Left ventricle myocardium inferior (tissue), 1 donor: ENCODE data around the gene DRC1. TPM values are rescaled to one million over a fixed set of nuclear protein-coding genes. Genes with fewer than 3 reads are reported as not detected.

ENCODE experiments used
- DNase-seq: peaks from one replicate; pipeline ENCODE4 v3.0.0-alpha.2; 2020
- H3K27ac ChIP-seq: fragments of 200-600 bp; replicated peaks from 2 replicates; pipeline ENCODE4 v1.8.0; 2021
- H3K27me3 ChIP-seq: fragments of 200-600 bp; 2 replicates; pipeline ENCODE4 v1.8.0; 2021; ENCODE audit warnings: low read depth
- H3K36me3 ChIP-seq: fragments of 200-600 bp; 2 replicates; pipeline ENCODE4 v1.8.0; 2021
- H3K4me1 ChIP-seq: fragments of 200-600 bp; 2 replicates; pipeline ENCODE4 v1.8.0; 2021
- H3K4me3 ChIP-seq: fragments of 200-600 bp; 2 replicates; pipeline ENCODE4 v1.8.0; 2021; ENCODE audit warnings: mild to moderate bottlenecking, moderate library complexity
- H3K9me3 ChIP-seq: fragments of 200-600 bp; replicated peaks from 2 replicates; pipeline ENCODE4 v1.8.0; 2021
- CTCF ChIP-seq: fragments of 200-600 bp; IDR thresholded peaks from 2 replicates; pipeline ENCODE4 v1.8.0; 2021; ENCODE audit warnings: antibody characterized with exemption, mild to moderate bottlenecking, borderline replicate concordance
- intact Hi-C: fragments of 100-400 bp; cut with micrococcal nuclease; formaldehyde crosslinking; loops from one replicate; pipeline ENCODE4 v1.11.0; 2022
- total RNA-seq: library from RNA; stranded (reverse); fragmentation: NEBNext Ultra II Directional; extraction: Animal tissue kit (Norgen Biotek cat#: 25700); gene quantifications from one replicate; pipeline ENCODE4 v1.2.1, GENCODE V29; 2021
- donor health status: DM: no; HTN: yes; CAD: no; lungs with severe emphysema.

Gene DRC1
- total RNA-seq, 1 donor from 2014 or later, result not detected

DNA sequence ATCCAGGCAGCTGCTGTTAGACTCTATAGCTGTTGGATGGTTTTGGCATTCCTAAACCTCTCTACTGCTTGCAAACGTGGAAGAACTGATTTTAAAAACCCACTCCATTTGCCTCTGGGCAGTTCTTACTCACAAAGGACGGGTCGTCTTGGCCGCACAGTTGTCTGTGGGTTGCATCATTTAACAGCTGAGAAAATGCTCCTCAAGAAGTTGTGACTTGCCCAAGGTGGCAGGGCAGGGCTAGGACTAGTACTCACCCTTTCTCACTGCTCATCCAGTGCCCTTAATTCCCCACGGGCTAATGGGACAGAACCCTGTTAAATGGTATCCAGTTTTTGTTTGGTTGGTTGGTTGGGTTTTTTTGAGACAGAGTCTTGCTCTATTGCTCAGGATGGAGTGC lies 997 bp upstream of the DRC1 start:
- intact Hi-C loops, result no loop called here
- DNase-seq, result no peak

GRCh38 chr2:26407526-26407925 lies 5.8 kb downstream of the DRC1 start:
- Histone ChIP-seq H3K9me3 (no peaks in the 10 kb centered on the region), H3K27me3 (peaks cover 16% of the 10 kb centered on the region), H3K4me3 (no peak overlapping the region), H3K27ac (no peak overlapping the region), H3K36me3 (no peaks in the 10 kb centered on the region), H3K4me1 (no peaks in the 10 kb centered on the region)
- intact Hi-C loops, result no loop called here
- TF ChIP-seq CTCF, result no peak
- no peak for DNase-seq

More for the DNA sequence above, 997 bp upstream of the DRC1 start:
- Histone ChIP-seq H3K27ac (no peak overlapping the region), H3K4me1 (peaks cover 9% of the 10 kb centered on the region), H3K9me3 (no peaks in the 10 kb centered on the region), H3K27me3 (peaks cover 18% of the 10 kb centered on the region), H3K36me3 (no peaks in the 10 kb centered on the region), H3K4me3 (no peak overlapping the region)
- TF ChIP-seq CTCF, result no peak

DNA sequence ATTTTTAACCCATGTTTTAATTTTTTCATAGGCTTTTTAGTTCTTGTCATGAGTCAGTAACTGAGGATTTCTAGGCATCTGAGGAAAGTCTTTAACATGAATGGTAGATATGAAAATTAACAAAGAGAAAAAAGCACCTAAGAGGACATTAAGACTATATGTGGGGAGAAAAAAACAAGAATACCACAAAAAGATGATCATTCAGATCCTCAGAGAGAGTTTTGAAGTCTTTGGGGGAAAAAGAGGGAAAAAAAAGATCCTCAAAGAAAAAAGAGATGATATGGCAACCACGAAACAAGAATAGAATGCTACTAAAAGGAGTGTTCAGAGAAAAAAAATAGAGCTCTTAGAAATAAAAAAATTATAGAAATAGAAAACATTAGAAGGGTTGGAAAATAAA lies 8.1 kb downstream of the DRC1 start:
- no peaks in the 10 kb centered on the region for H3K4me1 ChIP-seq
- no peak overlapping the region for H3K4me3 ChIP-seq
- H3K27ac ChIP-seq, result no peak overlapping the region
- intact Hi-C loops, result no loop called here
- H3K27me3 ChIP-seq, result peaks cover 10% of the 10 kb centered on the region
- no peaks in the 10 kb centered on the region for H3K36me3 ChIP-seq
- no peak for TF ChIP-seq CTCF
- H3K9me3 ChIP-seq, result no peaks in the 10 kb centered on the region
- DNase-seq, result no peak

GRCh38 chr2:26410764-26411243 lies 9.1 kb downstream of the DRC1 start:
- DNase-seq, result no peak
- no peak for TF ChIP-seq CTCF
- Histone ChIP-seq H3K9me3 (no peaks in the 10 kb centered on the region), H3K4me1 (no peaks in the 10 kb centered on the region), H3K36me3 (no peaks in the 10 kb centered on the region), H3K4me3 (no peak overlapping the region), H3K27ac (no peak overlapping the region), H3K27me3 (peaks cover 10% of the 10 kb centered on the region)
- intact Hi-C loops, result no loop called here

DNA sequence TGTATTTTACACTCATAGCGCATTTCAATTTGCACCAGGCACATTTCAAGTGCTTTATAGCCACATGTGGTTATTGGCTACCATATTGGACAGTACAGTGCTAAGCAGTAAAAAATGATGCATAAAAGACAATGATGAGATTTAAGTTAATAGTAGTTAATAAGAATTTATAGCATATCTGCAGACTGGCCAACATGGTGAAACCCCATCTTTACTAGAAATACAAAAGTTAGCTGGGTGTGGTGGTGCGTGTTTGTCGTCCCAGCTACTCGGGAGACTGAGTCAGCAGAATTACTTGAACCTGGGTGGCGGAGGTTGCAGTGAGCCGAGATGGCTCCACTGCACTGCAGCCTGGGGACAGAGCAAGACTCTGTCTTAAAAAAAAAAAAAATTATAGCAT lies 9.7 kb downstream of the DRC1 start:
- no peaks in the 10 kb centered on the region for H3K9me3 ChIP-seq
- H3K4me3 ChIP-seq, result no peak overlapping the region
- H3K27ac ChIP-seq, result no peak overlapping the region
- no peaks in the 10 kb centered on the region for H3K36me3 ChIP-seq
- H3K27me3 ChIP-seq, result peaks cover 10% of the 10 kb centered on the region
- intact Hi-C loops, result no loop called here
- H3K4me1 ChIP-seq, result no peaks in the 10 kb centered on the region
- DNase-seq, result no peak
- TF ChIP-seq CTCF, result no peak
